Embryonic facial prominence (tissue), 1 donor: ENCODE data around the gene PCCA.
"Not testable (repeated sequence)": the region's sequence is repeated elsewhere in the genome, so short reads cannot be mapped to it uniquely, and the experiment has no call there.

Source experiments
- DNase-seq: peaks from one replicate; pipeline ENCODE4 v3.0.0-alpha.2; 2016; ENCODE audit errors: extremely low spot score

The PCCA gene

GRCh38 chr13:100362781-100363180 lies 273.9 kb downstream of the PCCA start:
- no peak for DNase-seq

- DNase-seq, result no peak
These were observed 274.4 kb downstream of the PCCA start for GRCh38 chr13:100363285-100363711.

- DNase-seq, result no peak
These were observed 275.0 kb downstream of the PCCA start for GRCh38 chr13:100363874-100364273.

- DNase-seq, result no peak
These were observed 275.7 kb downstream of the PCCA start for GRCh38 chr13:100364591-100364990.

GRCh38 chr13:100365680-100366079 lies 276.8 kb downstream of the PCCA start:
- no peak for DNase-seq

- no peak for DNase-seq
These were observed 289.6 kb downstream of the PCCA start for GRCh38 chr13:100378533-100378932.

- no peak for DNase-seq
These were observed 292.8 kb downstream of the PCCA start for GRCh38 chr13:100381595-100382224.

GRCh38 chr13:100382785-100383184 lies 293.9 kb downstream of the PCCA start:
- no peak for DNase-seq

- no peak for DNase-seq
These were observed 298.5 kb downstream of the PCCA start for GRCh38 chr13:100387416-100387815.

- not testable (repeated sequence) for DNase-seq
These were observed 299.3 kb downstream of the PCCA start for GRCh38 chr13:100388150-100388549.

- DNase-seq, result no peak
These were observed 300.0 kb downstream of the PCCA start for GRCh38 chr13:100388923-100389322.

GRCh38 chr13:100389617-100390016 lies 300.7 kb downstream of the PCCA start:
- DNase-seq, result no peak

GRCh38 chr13:100392709-100393630 lies 304.1 kb downstream of the PCCA start:
- peak; percentile 55 for DNase-seq

- DNase-seq, result no peak
These were observed 305.3 kb downstream of the PCCA start for GRCh38 chr13:100394005-100394695.

- DNase-seq, result no peak
These were observed 306.9 kb downstream of the PCCA start for GRCh38 chr13:100395698-100396373.

- DNase-seq, result no peak
These were observed 307.9 kb downstream of the PCCA start for GRCh38 chr13:100396776-100397175.

- DNase-seq, result no peak
These were observed 308.7 kb downstream of the PCCA start for GRCh38 chr13:100397627-100398026.

GRCh38 chr13:100398360-100398759 lies 309.5 kb downstream of the PCCA start:
- DNase-seq, result no peak

- no peak for DNase-seq
These were observed 310.6 kb downstream of the PCCA start for GRCh38 chr13:100399455-100399854.

GRCh38 chr13:100403675-100404074 lies 314.8 kb downstream of the PCCA start:
- DNase-seq, result no peak

- no peak for DNase-seq
These were observed 320.2 kb downstream of the PCCA start for GRCh38 chr13:100409132-100409531.

- DNase-seq, result no peak
These were observed 334.5 kb downstream of the PCCA start for GRCh38 chr13:100423375-100423774.
